Astrocyte (in vitro differentiated cells and primary cell): ENCODE data around the gene MAPK11. TPM values are rescaled to one million over a fixed set of nuclear protein-coding genes. Genes with fewer than 3 reads are reported as not detected.

ENCODE experiments used
- DNase-seq: peaks from one replicate; pipeline ENCODE4 v3.0.0-alpha.2; 2010; ENCODE audit warnings: low read depth
- FAIRE-seq: peaks from 2 replicates; lab custom pipeline; 2011; peaks lifted over from hg19 to GRCh38; lab: Jason Lieb, UNC
- H2AFZ ChIP-seq: 2 replicates; pipeline ENCODE4 v1.6.0; 2012; ENCODE audit warnings: low read depth, low read length, inconsistent platforms
- H3K27ac ChIP-seq: 2 replicates; pipeline ENCODE4 v1.5.1; 2011; ENCODE audit warnings: low read depth, low read length, inconsistent platforms
- H3K27me3 ChIP-seq: 2 replicates; pipeline ENCODE4 v1.6.0; 2011; ENCODE audit warnings: low read length, inconsistent platforms; ENCODE audit not compliant: insufficient read depth
- H3K36me3 ChIP-seq: 2 replicates; pipeline ENCODE4 v1.5.1; 2011; ENCODE audit warnings: low read length, inconsistent platforms; ENCODE audit not compliant: insufficient read depth
- H3K4me1 ChIP-seq: 2 replicates; pipeline ENCODE4 v1.5.1; 2011; ENCODE audit warnings: low read length, inconsistent platforms; ENCODE audit not compliant: insufficient read depth
- H3K4me2 ChIP-seq: 2 replicates; pipeline ENCODE4 v1.6.0; 2012; ENCODE audit warnings: low read length, inconsistent platforms
- H3K4me3 ChIP-seq: 2 replicates; pipeline ENCODE4 v1.5.1; 2011; ENCODE audit warnings: low read depth, mild to moderate bottlenecking, low read length, inconsistent platforms; ENCODE audit not compliant: insufficient read depth
- H3K79me2 ChIP-seq: 2 replicates; pipeline ENCODE4 v1.6.0; 2012; ENCODE audit warnings: mild to moderate bottlenecking, low read length, inconsistent platforms; ENCODE audit not compliant: insufficient read depth
- H3K9ac ChIP-seq: 2 replicates; pipeline ENCODE4 v1.6.0; 2012; ENCODE audit warnings: mild to moderate bottlenecking, low read length, inconsistent platforms
- H3K9me3 ChIP-seq: 2 replicates; pipeline ENCODE4 v1.5.1; 2012; ENCODE audit warnings: low read depth, mild to moderate bottlenecking, low read length, inconsistent platforms; ENCODE audit not compliant: insufficient read depth
- H4K20me1 ChIP-seq: 2 replicates; pipeline ENCODE4 v1.6.0; 2012; ENCODE audit warnings: low read length, inconsistent platforms; ENCODE audit not compliant: insufficient read depth
- H3K27ac Mint-ChIP-seq: one replicate; pipeline ENCODE4 v1.8.0; 2021; ENCODE audit warnings: mild to moderate bottlenecking, mixed read lengths; ENCODE audit not compliant: unreplicated experiment
- H3K27me3 Mint-ChIP-seq: one replicate; pipeline ENCODE4 v1.8.0; 2021; ENCODE audit warnings: low read depth, mixed read lengths; ENCODE audit not compliant: unreplicated experiment
- H3K36me3 Mint-ChIP-seq: one replicate; pipeline ENCODE4 v1.8.0; 2021; ENCODE audit warnings: low read depth, mixed read lengths; ENCODE audit not compliant: unreplicated experiment
- H3K4me1 Mint-ChIP-seq: one replicate; pipeline ENCODE4 v1.8.0; 2021; ENCODE audit warnings: low read depth, mixed read lengths; ENCODE audit not compliant: unreplicated experiment
- H3K4me3 Mint-ChIP-seq: one replicate; pipeline ENCODE4 v1.8.0; 2021; ENCODE audit warnings: mild to moderate bottlenecking, moderate library complexity, mixed read lengths; ENCODE audit not compliant: unreplicated experiment
- H3K9me3 Mint-ChIP-seq: one replicate; pipeline ENCODE4 v1.8.0; 2021; ENCODE audit warnings: mild to moderate bottlenecking, mixed read lengths; ENCODE audit not compliant: unreplicated experiment
- EZH2 ChIP-seq: IDR thresholded peaks from 2 replicates; pipeline ENCODE4 v1.6.1; 2012; ENCODE audit warnings: mild to moderate bottlenecking, low read length, inconsistent platforms; ENCODE audit not compliant: insufficient read depth
- total RNA-seq: library from RNA; stranded (reverse); gene quantifications from 2 replicates; pipeline ENCODE4 v1.2.1, GENCODE V29; 2021
- TF ChIP-seq, protein P1 (sequence below): IDR thresholded peaks from 2 replicates; pipeline ENCODE4 v1.5.1; 2011; ENCODE audit warnings: low read depth, mild to moderate bottlenecking, inconsistent platforms, low read length, moderate library complexity; ENCODE audit not compliant: insufficient read depth

The MAPK11 gene
- total RNA-seq, 1 donor from 2014 or later: 19.6 TPM

DNA sequence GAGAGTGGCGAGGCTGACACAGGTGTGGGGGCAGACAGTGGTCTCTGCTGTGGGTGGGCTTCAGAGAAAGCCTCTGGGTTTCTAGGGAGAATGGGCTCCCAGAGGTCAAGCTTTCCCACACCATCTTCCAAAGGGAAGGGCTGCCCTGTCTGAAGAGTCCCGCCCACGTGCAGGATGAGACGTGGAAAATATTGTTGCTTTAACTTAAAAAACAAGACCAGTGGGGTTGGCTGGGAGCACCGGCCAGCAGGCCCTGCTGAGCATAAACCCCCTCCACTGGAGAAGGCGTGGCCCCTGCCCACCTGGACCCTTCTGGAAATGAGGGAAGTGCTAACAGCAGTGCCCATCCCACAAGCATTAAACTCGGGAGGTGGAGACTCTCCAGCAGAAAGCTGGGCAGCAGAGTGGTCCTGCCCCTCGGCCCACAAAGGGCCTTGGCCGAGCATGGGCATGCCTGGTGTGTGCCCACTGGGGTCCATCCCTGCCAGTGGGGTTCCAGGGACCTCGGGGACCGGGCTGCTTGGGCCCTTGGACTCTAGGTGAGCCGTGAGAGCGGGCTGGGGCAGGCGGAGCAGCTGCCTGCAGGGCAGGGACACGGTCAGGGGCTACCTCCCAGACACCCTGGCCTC lies 54.0 kb downstream of the MAPK11 start:
- peaks cover 75% of the 10 kb centered on the region for H4K20me1 ChIP-seq
- H3K4me3 Mint-ChIP-seq: no peak overlapping the region
- no peak overlapping the region for H3K9ac ChIP-seq
- FAIRE-seq (no peak), DNase-seq (no peak)
- H3K36me3 ChIP-seq: peaks cover 12% of the 10 kb centered on the region
- no peak overlapping the region for H3K27ac ChIP-seq
- no peaks in the 10 kb centered on the region for H3K9me3 Mint-ChIP-seq
- no peak overlapping the region for H3K4me2 ChIP-seq
- H3K27me3 ChIP-seq: no peaks in the 10 kb centered on the region
- H3K79me2 ChIP-seq: peaks cover 40% of the 10 kb centered on the region
- TF ChIP-seq, protein P1, sequence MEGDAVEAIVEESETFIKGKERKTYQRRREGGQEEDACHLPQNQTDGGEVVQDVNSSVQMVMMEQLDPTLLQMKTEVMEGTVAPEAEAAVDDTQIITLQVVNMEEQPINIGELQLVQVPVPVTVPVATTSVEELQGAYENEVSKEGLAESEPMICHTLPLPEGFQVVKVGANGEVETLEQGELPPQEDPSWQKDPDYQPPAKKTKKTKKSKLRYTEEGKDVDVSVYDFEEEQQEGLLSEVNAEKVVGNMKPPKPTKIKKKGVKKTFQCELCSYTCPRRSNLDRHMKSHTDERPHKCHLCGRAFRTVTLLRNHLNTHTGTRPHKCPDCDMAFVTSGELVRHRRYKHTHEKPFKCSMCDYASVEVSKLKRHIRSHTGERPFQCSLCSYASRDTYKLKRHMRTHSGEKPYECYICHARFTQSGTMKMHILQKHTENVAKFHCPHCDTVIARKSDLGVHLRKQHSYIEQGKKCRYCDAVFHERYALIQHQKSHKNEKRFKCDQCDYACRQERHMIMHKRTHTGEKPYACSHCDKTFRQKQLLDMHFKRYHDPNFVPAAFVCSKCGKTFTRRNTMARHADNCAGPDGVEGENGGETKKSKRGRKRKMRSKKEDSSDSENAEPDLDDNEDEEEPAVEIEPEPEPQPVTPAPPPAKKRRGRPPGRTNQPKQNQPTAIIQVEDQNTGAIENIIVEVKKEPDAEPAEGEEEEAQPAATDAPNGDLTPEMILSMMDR: no peak
- no peak for TF ChIP-seq EZH2
- H3K4me1 ChIP-seq: no peaks in the 10 kb centered on the region
- H3K27me3 Mint-ChIP-seq: no peaks in the 10 kb centered on the region
- H3K4me3 ChIP-seq: no peak overlapping the region
- no peak overlapping the region for H2AFZ ChIP-seq
- H3K9me3 ChIP-seq: no peaks in the 10 kb centered on the region
- peaks cover 13% of the 10 kb centered on the region for H3K36me3 Mint-ChIP-seq
- no peaks in the 10 kb centered on the region for H3K4me1 Mint-ChIP-seq
- no peak overlapping the region for H3K27ac Mint-ChIP-seq

GRCh38 chr22:50215297-50216054 lies 54.7 kb downstream of the MAPK11 start:
- Histone ChIP-seq H3K9me3 (no peaks in the 10 kb centered on the region), H3K4me3 (no peak overlapping the region), H3K27ac (no peak overlapping the region), H3K9ac (no peak overlapping the region), H3K36me3 (peaks cover 15% of the 10 kb centered on the region), H4K20me1 (peaks cover 76% of the 10 kb centered on the region), H2AFZ (no peak overlapping the region), H3K4me1 (no peaks in the 10 kb centered on the region), H3K4me2 (no peak overlapping the region), H3K27me3 (no peaks in the 10 kb centered on the region), H3K79me2 (peaks cover 46% of the 10 kb centered on the region)
- no peaks in the 10 kb centered on the region for H3K27me3 Mint-ChIP-seq
- no peaks in the 10 kb centered on the region for H3K4me1 Mint-ChIP-seq
- peaks cover 13% of the 10 kb centered on the region for H3K36me3 Mint-ChIP-seq
- peak overlapping the region; percentile 60 for H3K27ac Mint-ChIP-seq
- FAIRE-seq (no peak), DNase-seq (no peak)
- no peak overlapping the region for H3K4me3 Mint-ChIP-seq
- no peaks in the 10 kb centered on the region for H3K9me3 Mint-ChIP-seq
- TF ChIP-seq, protein P1: no peak
- TF ChIP-seq EZH2: no peak

Other genes starting within 250 kb of the MAPK11 start
- not detected in 2 replicates for gene TTLL8, start 212.1 kb downstream of the MAPK11 start, total RNA-seq
- gene MLC1, start 185.0 kb downstream of the MAPK11 start, total RNA-seq: 0.09 and 0.70 TPM in 2 replicates
- 0.61 and 0.62 TPM in 2 replicates for gene MOV10L1, start 180.4 kb downstream of the MAPK11 start, total RNA-seq
- 2.3 and 2.8 TPM in 2 replicates for gene PANX2, start 99.6 kb downstream of the MAPK11 start, total RNA-seq
- 34.0 and 35.7 TPM in 2 replicates for gene TRABD, start 84.5 kb downstream of the MAPK11 start, total RNA-seq
- gene SELENOO, start 69.4 kb downstream of the MAPK11 start, total RNA-seq: 16.9 and 18.5 TPM in 2 replicates
- 25.4 and 26.3 TPM in 2 replicates for gene TUBGCP6, start 25.4 kb downstream of the MAPK11 start, total RNA-seq
- 36.8 and 46.5 TPM in 2 replicates for gene HDAC10, start 19.1 kb downstream of the MAPK11 start, total RNA-seq
- gene MAPK12, start 8.7 kb downstream of the MAPK11 start, total RNA-seq: 29.1 and 36.4 TPM in 2 replicates
- gene PLXNB2, start 37.3 kb upstream of the MAPK11 start, total RNA-seq: 327 and 376 TPM in 2 replicates
- gene DENND6B, start 56.6 kb upstream of the MAPK11 start, total RNA-seq: 5.4 and 5.8 TPM in 2 replicates
- gene PPP6R2, start 72.9 kb upstream of the MAPK11 start, total RNA-seq: 47.9 and 48.3 TPM in 2 replicates
- gene SBF1, start 204.7 kb upstream of the MAPK11 start, total RNA-seq: 69.6 and 75.4 TPM in 2 replicates
- gene ADM2, start 211.2 kb upstream of the MAPK11 start, total RNA-seq: 23.0 and 26.3 TPM in 2 replicates
- gene MIOX, start 216.5 kb upstream of the MAPK11 start, total RNA-seq: 0.91 and 1.2 TPM in 2 replicates
- gene LMF2, start 237.3 kb upstream of the MAPK11 start, total RNA-seq: 93.2 and 111 TPM in 2 replicates
- 25.6 and 27.2 TPM in 2 replicates for gene NCAPH2, start 237.8 kb upstream of the MAPK11 start, total RNA-seq